ENCODE measurements around the gene EXOC3.
"Not testable (repeated sequence)": the region's sequence is repeated elsewhere in the genome, so short reads cannot be mapped to it uniquely, and the experiment has no call there.

Gene EXOC3

GRCh38 chr5:401146-402034 is 41.6 kb upstream of the EXOC3 start:
- TF ChIP-seq SPI1 (IDR thresholded peaks at IDR 0.05; ENCODE audit: borderline replicate concordance, low read depth) (no peak), GABPA (IDR thresholded peaks at IDR 0.05; ENCODE audit: low read depth) (no peak), POLR2AphosphoS5 (IDR thresholded peaks at IDR 0.05; ENCODE audit: low read depth) (no peak)
- TF ChIP-seq, protein P1, sequence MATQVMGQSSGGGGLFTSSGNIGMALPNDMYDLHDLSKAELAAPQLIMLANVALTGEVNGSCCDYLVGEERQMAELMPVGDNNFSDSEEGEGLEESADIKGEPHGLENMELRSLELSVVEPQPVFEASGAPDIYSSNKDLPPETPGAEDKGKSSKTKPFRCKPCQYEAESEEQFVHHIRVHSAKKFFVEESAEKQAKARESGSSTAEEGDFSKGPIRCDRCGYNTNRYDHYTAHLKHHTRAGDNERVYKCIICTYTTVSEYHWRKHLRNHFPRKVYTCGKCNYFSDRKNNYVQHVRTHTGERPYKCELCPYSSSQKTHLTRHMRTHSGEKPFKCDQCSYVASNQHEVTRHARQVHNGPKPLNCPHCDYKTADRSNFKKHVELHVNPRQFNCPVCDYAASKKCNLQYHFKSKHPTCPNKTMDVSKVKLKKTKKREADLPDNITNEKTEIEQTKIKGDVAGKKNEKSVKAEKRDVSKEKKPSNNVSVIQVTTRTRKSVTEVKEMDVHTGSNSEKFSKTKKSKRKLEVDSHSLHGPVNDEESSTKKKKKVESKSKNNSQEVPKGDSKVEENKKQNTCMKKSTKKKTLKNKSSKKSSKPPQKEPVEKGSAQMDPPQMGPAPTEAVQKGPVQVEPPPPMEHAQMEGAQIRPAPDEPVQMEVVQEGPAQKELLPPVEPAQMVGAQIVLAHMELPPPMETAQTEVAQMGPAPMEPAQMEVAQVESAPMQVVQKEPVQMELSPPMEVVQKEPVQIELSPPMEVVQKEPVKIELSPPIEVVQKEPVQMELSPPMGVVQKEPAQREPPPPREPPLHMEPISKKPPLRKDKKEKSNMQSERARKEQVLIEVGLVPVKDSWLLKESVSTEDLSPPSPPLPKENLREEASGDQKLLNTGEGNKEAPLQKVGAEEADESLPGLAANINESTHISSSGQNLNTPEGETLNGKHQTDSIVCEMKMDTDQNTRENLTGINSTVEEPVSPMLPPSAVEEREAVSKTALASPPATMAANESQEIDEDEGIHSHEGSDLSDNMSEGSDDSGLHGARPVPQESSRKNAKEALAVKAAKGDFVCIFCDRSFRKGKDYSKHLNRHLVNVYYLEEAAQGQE (IDR thresholded peaks at IDR 0.05; ENCODE audit: insufficient replicate concordance, low read depth) = no peak
- TF ChIP-seq, protein P2, sequence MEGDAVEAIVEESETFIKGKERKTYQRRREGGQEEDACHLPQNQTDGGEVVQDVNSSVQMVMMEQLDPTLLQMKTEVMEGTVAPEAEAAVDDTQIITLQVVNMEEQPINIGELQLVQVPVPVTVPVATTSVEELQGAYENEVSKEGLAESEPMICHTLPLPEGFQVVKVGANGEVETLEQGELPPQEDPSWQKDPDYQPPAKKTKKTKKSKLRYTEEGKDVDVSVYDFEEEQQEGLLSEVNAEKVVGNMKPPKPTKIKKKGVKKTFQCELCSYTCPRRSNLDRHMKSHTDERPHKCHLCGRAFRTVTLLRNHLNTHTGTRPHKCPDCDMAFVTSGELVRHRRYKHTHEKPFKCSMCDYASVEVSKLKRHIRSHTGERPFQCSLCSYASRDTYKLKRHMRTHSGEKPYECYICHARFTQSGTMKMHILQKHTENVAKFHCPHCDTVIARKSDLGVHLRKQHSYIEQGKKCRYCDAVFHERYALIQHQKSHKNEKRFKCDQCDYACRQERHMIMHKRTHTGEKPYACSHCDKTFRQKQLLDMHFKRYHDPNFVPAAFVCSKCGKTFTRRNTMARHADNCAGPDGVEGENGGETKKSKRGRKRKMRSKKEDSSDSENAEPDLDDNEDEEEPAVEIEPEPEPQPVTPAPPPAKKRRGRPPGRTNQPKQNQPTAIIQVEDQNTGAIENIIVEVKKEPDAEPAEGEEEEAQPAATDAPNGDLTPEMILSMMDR (IDR thresholded peaks at IDR 0.05; ENCODE audit: insufficient read depth, low read length) = no peak

GRCh38 chr5:402219-402614 is 40.8 kb upstream of the EXOC3 start:
- peak overlapping the region; percentile 99 for H3K27ac ChIP-seq (replicated peaks)
- H3K4me3 ChIP-seq (replicated peaks; ENCODE audit: insufficient read depth, low read length); H3K27me3 ChIP-seq (ENCODE audit: insufficient read depth, poor library complexity, severe bottlenecking); DNase-seq (ENCODE audit: low read depth in 1 of 2, low spot score in 1 of 2): not testable (repeated sequence)

More at GRCh38 chr5:401146-402034, 41.6 kb upstream of the EXOC3 start:
- Histone ChIP-seq H3K4me3 (replicated peaks; ENCODE audit: insufficient read depth, low read length) (no peak overlapping the region), H3K27me3 (ENCODE audit: insufficient read depth, poor library complexity, severe bottlenecking) (no peaks in the 10 kb centered on the region), H3K27ac (replicated peaks) (peak overlapping the region; percentile 99)
- DNase-seq (ENCODE audit: low read depth in 1 of 2, low spot score in 1 of 2) = no peak

DNA sequence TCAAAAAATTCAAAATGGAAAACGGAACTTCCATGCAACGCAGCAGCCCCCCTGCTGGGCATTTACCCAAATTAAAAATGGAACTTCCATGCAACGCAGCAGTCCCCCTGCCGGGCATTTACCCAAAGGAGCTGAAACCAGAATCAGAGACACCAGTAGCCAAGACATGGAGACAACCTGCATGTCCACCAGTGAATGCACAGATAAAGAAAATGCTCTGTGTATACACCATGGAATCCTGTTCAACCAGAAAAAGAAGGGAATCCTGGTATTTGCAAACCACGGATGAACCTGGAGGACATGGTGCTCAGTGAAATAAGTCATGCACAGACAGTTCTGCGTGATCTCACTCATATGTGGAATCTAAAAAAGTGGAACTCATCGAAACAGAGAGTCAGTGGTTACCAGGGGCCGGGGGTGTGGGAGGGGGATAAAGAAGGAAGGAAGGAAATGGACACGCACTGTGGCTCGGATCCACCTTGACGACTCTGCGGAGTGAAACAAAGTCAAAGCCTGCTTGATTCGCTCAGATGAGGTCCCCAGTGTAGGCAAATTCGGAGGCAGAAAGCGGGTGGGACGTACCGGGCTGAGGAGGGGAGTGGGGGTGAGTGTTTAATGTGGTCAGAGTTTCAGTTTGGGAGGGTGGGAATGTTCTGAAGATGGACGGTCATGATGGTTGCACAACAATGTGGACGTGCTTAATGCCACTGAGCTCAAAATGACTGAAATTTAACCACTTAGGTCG is 40.2 kb upstream of the EXOC3 start:
- TF ChIP-seq, protein P2 (IDR thresholded peaks at IDR 0.05; ENCODE audit: insufficient read depth, low read length) = no peak
- TF ChIP-seq SPI1 (IDR thresholded peaks at IDR 0.05; ENCODE audit: borderline replicate concordance, low read depth) = peak; percentile 40; the same call in 1 of the 2 replicates
- TF ChIP-seq GABPA (IDR thresholded peaks at IDR 0.05; ENCODE audit: low read depth) = peak; percentile 13; the same call in 1 of the 2 replicates
- Histone ChIP-seq H3K4me3 (replicated peaks; ENCODE audit: insufficient read depth, low read length) (no peak overlapping the region), H3K27me3 (ENCODE audit: insufficient read depth, poor library complexity, severe bottlenecking) (no peaks in the 10 kb centered on the region), H3K27ac (replicated peaks) (peak overlapping the region; percentile 83)
- DNase-seq (ENCODE audit: low read depth in 1 of 2, low spot score in 1 of 2) = peak; percentile 81 to 84

GRCh38 chr5:403995-404394 is 39.0 kb upstream of the EXOC3 start:
- no peak overlapping the region for H3K4me3 ChIP-seq (replicated peaks; ENCODE audit: insufficient read depth, low read length)
- no peaks in the 10 kb centered on the region for H3K27me3 ChIP-seq (ENCODE audit: insufficient read depth, poor library complexity, severe bottlenecking)
- DNase-seq (ENCODE audit: low read depth in 1 of 2, low spot score in 1 of 2) = no peak
- H3K27ac ChIP-seq (replicated peaks) = no peak overlapping the region; the same call in 1 of the 2 replicates
- TF ChIP-seq, protein P2 (IDR thresholded peaks at IDR 0.05; ENCODE audit: insufficient read depth, low read length) = no peak
- no peak for TF ChIP-seq POLR2AphosphoS5 (IDR thresholded peaks at IDR 0.05; ENCODE audit: low read depth)
- TF ChIP-seq GABPA (IDR thresholded peaks at IDR 0.05; ENCODE audit: low read depth) = no peak
- TF ChIP-seq SPI1 (IDR thresholded peaks at IDR 0.05; ENCODE audit: borderline replicate concordance, low read depth) = no peak
- TF ChIP-seq, protein P1 (IDR thresholded peaks at IDR 0.05; ENCODE audit: insufficient replicate concordance, low read depth) = no peak

Data from HL-60 (cell line).